Measurements from ENCODE around the gene MROH9.

GRCh38 chr1:171038284-171038683 lies 103.0 kb downstream of the MROH9 start:
- TF ChIP-seq CTCF (IDR thresholded peaks at IDR 0.05; ENCODE audit: borderline replicate concordance, extremely low read depth, low read length, poor library complexity, severe bottlenecking): no peak
- TF ChIP-seq EZH2 (IDR thresholded peaks at IDR 0.05; ENCODE audit: borderline replicate concordance, low read depth, low read length, severe bottlenecking): no peak

Measured in DND-41 (cell line).